Endothelial cell of umbilical vein (primary cell): Measurements from ENCODE around the gene RMI2. TPM values are rescaled to one million over a fixed set of nuclear protein-coding genes. Genes with fewer than 3 reads are reported as not detected.

Source experiments
- BruUV-seq: library from RNA; stranded (reverse); fragments of 400-500 nt; replicated peaks from 2 replicates; lab custom pipeline; 2021; lab: Mats Ljungman, UMichigan
- CTCF ChIA-PET: fragments of 300-600, 350-600 bp; sonication (Branson Sonifier 250); formaldehyde crosslinking; loops from one replicate; lab custom pipeline; 2021; ENCODE audit warnings: antibody characterized with exemption, inconsistent platforms; lab: Charles Lee
- POLR2A ChIA-PET: fragments of 300-600, 350-600 bp; sonication (Branson Sonifier 250); formaldehyde crosslinking; loops from one replicate; lab custom pipeline; 2021; ENCODE audit warnings: antibody characterized with exemption, inconsistent platforms; lab: Charles Lee
- DNase-seq: peaks from one replicate; pipeline ENCODE4 v3.0.0-alpha.2; 2011; ENCODE audit warnings: low read depth, low spot score
- FAIRE-seq: peaks from 2 replicates; lab custom pipeline; 2011; peaks lifted over from hg19 to GRCh38; lab: Jason Lieb, UNC
- H2AFZ ChIP-seq: 2 replicates; pipeline ENCODE4 v1.6.0; 2012; ENCODE audit warnings: low read depth, low read length, control low read depth, inconsistent platforms
- H3K27ac ChIP-seq: 2 replicates; pipeline ENCODE4 v1.5.1; 2011; ENCODE audit warnings: low read depth, mild to moderate bottlenecking, control low read depth, low read length, moderate library complexity; ENCODE audit not compliant: insufficient read depth
- H3K27me3 ChIP-seq, 2 experiments: 2 replicates each; pipeline versions ENCODE4 v1.6.0 to v1.6.1; 2011; ENCODE audit warnings: low read length in 2 of 2, mixed read lengths in 1 of 2; ENCODE audit not compliant: control insufficient read depth in 2 of 2, insufficient read depth in 2 of 2
- H3K36me3 ChIP-seq, 2 experiments: 2 replicates in 1 of 2; 3 replicates in 1 of 2; pipeline ENCODE4 v1.5.1; 2011; ENCODE audit warnings: low read length in 2 of 2, mild to moderate bottlenecking in 1 of 2, moderate library complexity in 1 of 2; ENCODE audit not compliant: control insufficient read depth in 2 of 2, insufficient read depth in 2 of 2; ENCODE audit errors: extremely low read depth in 1 of 2
- H3K4me1 ChIP-seq: 3 replicates; pipeline ENCODE4 v1.5.1; 2011; ENCODE audit warnings: mild to moderate bottlenecking, low read length; ENCODE audit not compliant: control insufficient read depth, insufficient read depth; ENCODE audit errors: extremely low read depth
- H3K4me2 ChIP-seq: 2 replicates; pipeline ENCODE4 v1.6.1; 2011; ENCODE audit warnings: low read length, control low read depth, mixed read lengths; ENCODE audit not compliant: insufficient read depth
- H3K4me3 ChIP-seq, 3 experiments: fragments of 200-600 bp in 1 of 3; sonication (generic), shearing (Covaris generic) in 1 of 3; replicated peaks in 1 of 3; 2 replicates each; pipeline ENCODE4 v1.5.1; 2011 to 2016; ENCODE audit warnings: control low read depth in 3 of 3, low read length in 3 of 3, mild to moderate bottlenecking in 2 of 3, inconsistent platforms in 1 of 3, low read depth in 1 of 3, moderate library complexity in 1 of 3; ENCODE audit not compliant: insufficient read depth in 1 of 3
- H3K79me2 ChIP-seq: 2 replicates; pipeline ENCODE4 v1.6.0; 2012; ENCODE audit warnings: low read length, inconsistent platforms; ENCODE audit not compliant: control insufficient read depth, insufficient read depth
- H3K9ac ChIP-seq: replicated peaks from 2 replicates; pipeline ENCODE3; 2011; ENCODE audit warnings: low read length, control low read depth; ENCODE audit not compliant: insufficient read depth; ENCODE audit errors: extremely low read depth
- H3K9me1 ChIP-seq: replicated peaks from 3 replicates; pipeline ENCODE4 v1.6.0; 2011; ENCODE audit warnings: mild to moderate bottlenecking, low read length; ENCODE audit not compliant: control insufficient read depth, insufficient read depth; ENCODE audit errors: extremely low read depth
- H3K9me3 ChIP-seq: replicated peaks from 2 replicates; pipeline ENCODE4 v1.5.1; 2012; ENCODE audit warnings: low read length, inconsistent platforms; ENCODE audit not compliant: control insufficient read depth, insufficient read depth
- H4K20me1 ChIP-seq: replicated peaks from 2 replicates; pipeline ENCODE3; 2011; ENCODE audit warnings: mild to moderate bottlenecking, low read length; ENCODE audit not compliant: control insufficient read depth, insufficient read depth; ENCODE audit errors: extremely low read depth
- EZH2 ChIP-seq: IDR thresholded peaks from 2 replicates; pipeline ENCODE4 v1.6.1; 2012; ENCODE audit warnings: borderline replicate concordance, low read depth, mild to moderate bottlenecking, moderate library complexity, low read length, inconsistent platforms; ENCODE audit not compliant: severe bottlenecking
- FOS ChIP-seq: IDR thresholded peaks from 2 replicates; pipeline ENCODE4 v1.6.1; 2011; ENCODE audit warnings: mild to moderate bottlenecking, low read length, moderate library complexity, borderline replicate concordance; ENCODE audit not compliant: insufficient read depth
- GATA2 ChIP-seq: IDR thresholded peaks from 2 replicates; pipeline ENCODE4 v1.7.0; 2011; ENCODE audit warnings: low read depth, mild to moderate bottlenecking, moderate library complexity, mixed read lengths, low read length; ENCODE audit not compliant: insufficient read length, insufficient read depth
- JUN ChIP-seq: IDR thresholded peaks from 2 replicates; pipeline ENCODE4 v1.6.1; 2011; ENCODE audit warnings: borderline replicate concordance, low read depth; ENCODE audit not compliant: insufficient read length, insufficient read depth
- MYC ChIP-seq: IDR thresholded peaks from one replicate; pipeline ENCODE4 v1.6.1; 2011; ENCODE audit warnings: mild to moderate bottlenecking, low read depth, low read length
- POLR2A ChIP-seq: IDR thresholded peaks from 2 replicates; pipeline ENCODE4 v1.6.1; 2012; ENCODE audit warnings: low read depth, mild to moderate bottlenecking, control low read depth, low read length
- POLR2AphosphoS5 ChIP-seq: IDR thresholded peaks from 2 replicates; pipeline ENCODE4 v1.6.1; 2012; ENCODE audit warnings: low read depth, mild to moderate bottlenecking, control low read depth, low read length, moderate library complexity; ENCODE audit not compliant: insufficient read depth
- dilution Hi-C: fragments of 300-500 bp; cut with MboI; formaldehyde crosslinking; loops from one replicate; pipeline ENCODE4 v1.15.0; 2019; ENCODE audit warnings: low sequenced_read_pairs; ENCODE audit not compliant: extremely low pct_ligation_motif_present
- intact Hi-C: fragments of 100-400 bp; cut with micrococcal nuclease; formaldehyde crosslinking; loops from one replicate; pipeline ENCODE4 v1.10.0; 2022
- polyA plus RNA-seq, 4 experiments: library from polyadenylated mRNA; depleted of rRNA in 3 of 4; stranded (reverse) in 3 of 4; unstranded in 1 of 4; fragments of >200 nt; gene quantifications; 2 replicates each; pipeline versions ENCODE4 v1.2.1 to v1.2.3, GENCODE V29; 2011 to 2012; ENCODE audit warnings: missing spikeins in 1 of 4
- total RNA-seq: library from RNA; stranded (reverse); gene quantifications from 2 replicates; pipeline ENCODE4 v1.2.3, GENCODE V29; 2021
- TF ChIP-seq, protein P1 (sequence below): IDR thresholded peaks from 2 replicates; pipeline ENCODE4 v1.6.1; 2011; ENCODE audit not compliant: insufficient read depth, insufficient read length
- TF ChIP-seq, protein P2 (sequence below), 2 donors: IDR thresholded peaks; 1 replicate in 1 of 2; 2 replicates in 1 of 2; pipeline ENCODE4 v1.5.1; 2011; ENCODE audit warnings: low read length in 2 of 2, mild to moderate bottlenecking in 2 of 2, moderate library complexity in 2 of 2, control low read depth in 1 of 2, inconsistent platforms in 1 of 2, low read depth in 1 of 2; ENCODE audit not compliant: insufficient read depth in 1 of 2; ENCODE audit errors: extremely low read depth in 1 of 2

RMI2 gene
- total and polyA plus RNA-seq, 2 donors (not counting 3 experiments of a cell fraction or from before 2014, with no cell fraction given), result 5.3 to 7.7 TPM

DNA sequence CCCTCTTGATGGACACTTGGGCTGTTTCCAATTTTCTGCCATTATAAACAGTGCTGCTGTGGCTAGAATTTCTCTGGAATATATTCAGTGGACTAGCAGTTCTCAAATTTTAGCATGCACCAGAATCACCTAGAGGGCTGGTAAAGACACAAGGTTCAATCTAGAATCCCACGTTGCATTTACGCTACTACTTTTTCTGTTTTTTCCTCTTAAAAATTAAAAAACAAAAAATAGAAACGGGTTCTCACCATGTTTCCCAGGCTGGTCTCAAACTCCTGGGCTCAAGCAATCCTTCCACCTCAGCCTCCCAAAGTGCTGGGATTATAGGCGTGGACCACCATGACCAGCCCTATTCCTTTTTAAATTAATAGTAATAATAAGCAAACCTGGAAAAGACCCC lies 49.6 kb upstream of the RMI2 start:
- Histone ChIP-seq H3K4me1 (no peaks in the 10 kb centered on the region), H2AFZ (no peak overlapping the region), H3K9ac (no peak overlapping the region), H3K4me3 (no peak overlapping the region), H3K79me2 (no peaks in the 10 kb centered on the region), H3K27ac (no peak overlapping the region), H3K9me1 (no peaks in the 10 kb centered on the region), H3K27me3 (no peaks in the 10 kb centered on the region), H3K36me3 (no peaks in the 10 kb centered on the region), H3K4me2 (no peak overlapping the region), H3K9me3 (no peaks in the 10 kb centered on the region), H4K20me1 (no peaks in the 10 kb centered on the region)
- dilution Hi-C loops, result no loop called here
- BruUV-seq, result no TSS peak
- intact Hi-C loops, result no loop called here
- no peak for DNase-seq
- ChIA-PET POLR2A (no interaction called here), CTCF (no interaction called here)
- no peak for FAIRE-seq
- TF ChIP-seq, protein P1, sequence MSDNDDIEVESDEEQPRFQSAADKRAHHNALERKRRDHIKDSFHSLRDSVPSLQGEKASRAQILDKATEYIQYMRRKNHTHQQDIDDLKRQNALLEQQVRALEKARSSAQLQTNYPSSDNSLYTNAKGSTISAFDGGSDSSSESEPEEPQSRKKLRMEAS, result no peak
- TF ChIP-seq POLR2A, result no peak
- TF ChIP-seq FOS, result no peak
- TF ChIP-seq, protein P2, sequence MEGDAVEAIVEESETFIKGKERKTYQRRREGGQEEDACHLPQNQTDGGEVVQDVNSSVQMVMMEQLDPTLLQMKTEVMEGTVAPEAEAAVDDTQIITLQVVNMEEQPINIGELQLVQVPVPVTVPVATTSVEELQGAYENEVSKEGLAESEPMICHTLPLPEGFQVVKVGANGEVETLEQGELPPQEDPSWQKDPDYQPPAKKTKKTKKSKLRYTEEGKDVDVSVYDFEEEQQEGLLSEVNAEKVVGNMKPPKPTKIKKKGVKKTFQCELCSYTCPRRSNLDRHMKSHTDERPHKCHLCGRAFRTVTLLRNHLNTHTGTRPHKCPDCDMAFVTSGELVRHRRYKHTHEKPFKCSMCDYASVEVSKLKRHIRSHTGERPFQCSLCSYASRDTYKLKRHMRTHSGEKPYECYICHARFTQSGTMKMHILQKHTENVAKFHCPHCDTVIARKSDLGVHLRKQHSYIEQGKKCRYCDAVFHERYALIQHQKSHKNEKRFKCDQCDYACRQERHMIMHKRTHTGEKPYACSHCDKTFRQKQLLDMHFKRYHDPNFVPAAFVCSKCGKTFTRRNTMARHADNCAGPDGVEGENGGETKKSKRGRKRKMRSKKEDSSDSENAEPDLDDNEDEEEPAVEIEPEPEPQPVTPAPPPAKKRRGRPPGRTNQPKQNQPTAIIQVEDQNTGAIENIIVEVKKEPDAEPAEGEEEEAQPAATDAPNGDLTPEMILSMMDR (IDR thresholded peaks at IDR 0.05; ENCODE audit: extremely low read depth in 1 of 2, insufficient read depth in 1 of 2, low read depth in 1 of 2, low read length in 2 of 2), result no peak

DNA sequence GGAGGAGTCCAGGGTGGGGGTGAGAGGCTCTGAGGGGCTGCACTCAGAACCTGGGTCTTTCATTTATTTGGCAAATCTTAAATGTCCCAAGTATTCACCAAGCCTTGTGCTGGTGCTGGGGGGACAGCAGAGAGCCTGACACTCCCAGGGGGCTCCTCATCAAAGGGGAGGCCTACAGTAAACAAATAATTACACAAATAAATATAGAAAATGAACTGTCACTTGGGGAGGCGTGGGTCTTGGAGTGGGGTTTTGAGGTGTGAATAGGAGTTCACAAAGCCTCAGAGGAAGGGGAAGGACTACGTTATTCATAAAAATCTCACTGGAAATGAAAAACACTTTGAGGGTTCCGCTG lies 48.9 kb upstream of the RMI2 start:
- POLR2A ChIA-PET, result no interaction called here
- no peaks in the 10 kb centered on the region for H3K4me1 ChIP-seq
- FAIRE-seq (no peak), DNase-seq (no peak)
- dilution Hi-C loops, result no loop called here
- H3K9me3 ChIP-seq, result no peaks in the 10 kb centered on the region
- intact Hi-C loops, result no loop called here
- H3K79me2 ChIP-seq, result no peaks in the 10 kb centered on the region
- H3K9me1 ChIP-seq, result no peaks in the 10 kb centered on the region
- H3K27ac ChIP-seq, result no peak overlapping the region
- TF ChIP-seq MYC (no peak), GATA2 (no peak), POLR2A (no peak), POLR2AphosphoS5 (no peak), EZH2 (no peak), JUN (no peak), FOS (no peak)
- TF ChIP-seq, protein P2 (IDR thresholded peaks at IDR 0.05; ENCODE audit: extremely low read depth in 1 of 2, insufficient read depth in 1 of 2, low read depth in 1 of 2, low read length in 2 of 2), result no peak
- TF ChIP-seq, protein P1, result no peak
- no peak overlapping the region for H3K9ac ChIP-seq
- H3K36me3 ChIP-seq, result no peaks in the 10 kb centered on the region
- no peaks in the 10 kb centered on the region for H4K20me1 ChIP-seq
- CTCF ChIA-PET, result interaction anchor here (1.6 kb wide), 1 partner anchor 60 kb away, joined by 4 read pairs; no protein-coding TSS in a partner anchor
- H3K4me3 ChIP-seq, result no peak overlapping the region
- no peaks in the 10 kb centered on the region for H3K27me3 ChIP-seq
- BruUV-seq, result no TSS peak
- no peak overlapping the region for H2AFZ ChIP-seq
- H3K4me2 ChIP-seq, result no peak overlapping the region
